IPS-18c (cell line): Measurements from ENCODE around the gene PABPN1.
"Not testable (repeated sequence)": the region's sequence is repeated elsewhere in the genome, so short reads cannot be mapped to it uniquely, and the experiment has no call there.

ENCODE experiments used
- H3K4me3 ChIP-seq: 2 replicates; pipeline ENCODE4 v1.7.0; 2013; ENCODE audit warnings: low read depth, mild to moderate bottlenecking, low read length, moderate library complexity; ENCODE audit not compliant: insufficient read depth
- H3K9me3 ChIP-seq: one replicate; pipeline ENCODE4 v1.6.1; 2013; ENCODE audit warnings: mild to moderate bottlenecking, low read length, moderate library complexity; ENCODE audit not compliant: control insufficient read depth, insufficient read depth

PABPN1 gene

DNA sequence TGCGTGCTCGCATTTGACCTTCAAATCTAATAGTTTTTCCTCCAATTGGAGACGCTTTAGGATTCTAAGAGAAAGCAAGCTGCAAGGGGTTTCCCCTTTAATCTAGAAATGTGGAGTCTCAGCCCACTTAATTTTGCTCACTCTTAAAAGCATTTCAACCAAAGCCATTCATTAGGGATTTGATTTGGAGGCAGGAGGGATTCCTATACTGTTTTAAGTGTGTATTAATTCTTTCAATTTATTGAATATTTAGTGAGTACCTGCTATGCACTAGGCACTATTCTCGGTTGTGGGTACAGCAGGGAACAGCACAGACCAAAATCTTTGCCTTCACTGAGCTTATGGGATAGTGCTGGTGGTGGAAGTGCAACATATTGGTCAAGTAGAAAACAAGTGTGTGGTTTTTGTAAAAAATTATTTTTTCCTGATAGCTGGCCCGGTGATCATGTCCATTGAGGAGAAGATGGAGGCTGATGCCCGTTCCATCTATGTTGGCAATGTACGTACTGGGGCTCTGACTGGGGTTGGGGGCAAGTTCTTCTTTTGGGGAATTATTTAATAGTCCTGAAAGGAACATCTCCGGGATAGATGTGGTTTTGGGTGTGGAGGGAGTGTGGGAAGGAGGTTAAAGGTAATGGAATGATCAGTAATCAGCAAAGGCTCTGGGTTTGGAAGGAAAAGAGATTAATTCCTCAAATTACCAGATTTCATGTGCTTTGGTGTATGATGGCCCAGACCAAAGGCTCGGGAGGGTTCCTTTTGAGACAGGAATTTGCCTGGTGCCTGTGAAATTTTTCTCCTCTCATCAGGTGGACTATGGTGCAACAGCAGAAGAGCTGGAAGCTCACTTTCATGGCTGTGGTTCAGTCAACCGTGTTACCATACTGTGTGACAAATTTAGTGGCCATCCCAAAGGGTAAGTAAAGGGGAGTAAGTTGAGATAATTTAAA, 1.6 kb downstream of the PABPN1 start:
- no peaks in the 10 kb centered on the region for H3K9me3 ChIP-seq
- peak overlapping the region; percentile 94 for H3K4me3 ChIP-seq

DNA sequence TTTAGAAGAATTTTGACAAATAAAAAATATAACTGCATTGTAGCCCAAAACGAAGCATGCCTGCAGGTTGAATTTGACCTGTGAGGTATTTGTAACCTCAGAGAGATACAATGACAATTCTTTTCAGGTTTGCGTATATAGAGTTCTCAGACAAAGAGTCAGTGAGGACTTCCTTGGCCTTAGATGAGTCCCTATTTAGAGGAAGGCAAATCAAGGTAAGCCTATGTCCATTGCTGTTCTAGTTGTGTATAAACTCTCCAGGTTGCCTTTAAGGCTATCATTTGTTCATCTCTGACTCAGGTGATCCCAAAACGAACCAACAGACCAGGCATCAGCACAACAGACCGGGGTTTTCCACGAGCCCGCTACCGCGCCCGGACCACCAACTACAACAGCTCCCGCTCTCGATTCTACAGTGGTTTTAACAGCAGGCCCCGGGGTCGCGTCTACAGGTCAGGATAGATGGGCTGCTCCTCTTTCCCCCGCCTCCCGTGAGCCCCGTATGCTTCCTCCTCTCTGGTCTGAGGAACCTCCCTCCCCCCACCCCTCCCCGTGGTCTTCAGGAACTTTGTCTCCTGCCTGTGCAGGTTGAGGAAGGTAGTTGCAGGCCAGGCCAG, 2.7 kb downstream of the PABPN1 start:
- Histone ChIP-seq H3K4me3 (no peak overlapping the region), H3K9me3 (no peaks in the 10 kb centered on the region)

DNA sequence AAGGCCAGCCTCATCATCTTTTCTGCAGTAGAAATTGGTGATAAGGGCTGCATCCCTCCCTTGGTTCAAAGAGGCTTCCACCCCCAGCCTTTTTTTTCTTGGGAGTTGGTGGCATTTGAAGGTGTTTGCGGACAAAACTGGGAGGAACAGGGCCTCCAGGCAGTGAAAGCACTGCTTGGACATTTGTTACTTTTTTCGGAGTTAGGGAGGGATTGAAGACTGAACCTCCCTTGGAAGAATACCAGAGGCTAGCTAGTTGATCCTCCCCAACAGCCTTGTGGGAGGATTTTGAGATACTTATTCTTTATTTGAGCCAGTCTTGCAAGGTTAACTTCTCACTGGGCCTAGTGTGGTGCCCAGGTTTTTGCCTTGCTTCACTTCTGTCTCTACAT, 3.2 kb downstream of the PABPN1 start:
- no peak overlapping the region for H3K4me3 ChIP-seq
- H3K9me3 ChIP-seq: no peaks in the 10 kb centered on the region

DNA sequence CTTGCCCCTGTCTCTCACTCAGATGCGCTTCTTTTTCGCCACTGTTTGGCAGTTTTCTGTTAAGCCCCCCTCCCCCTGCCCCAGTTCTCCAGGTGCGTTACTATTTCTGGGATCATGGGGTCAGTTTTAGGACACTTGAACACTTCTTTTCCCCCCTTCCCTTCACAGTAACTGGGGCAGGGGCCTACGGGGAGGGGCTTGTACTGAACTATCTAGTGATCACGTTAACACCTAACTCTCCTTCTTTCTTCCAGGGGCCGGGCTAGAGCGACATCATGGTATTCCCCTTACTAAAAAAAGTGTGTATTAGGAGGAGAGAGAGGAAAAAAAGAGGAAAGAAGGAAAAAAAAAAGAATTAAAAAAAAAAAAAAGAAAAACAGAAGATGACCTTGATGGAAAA, 3.7 kb downstream of the PABPN1 start:
- Histone ChIP-seq H3K4me3 (no peak overlapping the region), H3K9me3 (no peaks in the 10 kb centered on the region)

DNA sequence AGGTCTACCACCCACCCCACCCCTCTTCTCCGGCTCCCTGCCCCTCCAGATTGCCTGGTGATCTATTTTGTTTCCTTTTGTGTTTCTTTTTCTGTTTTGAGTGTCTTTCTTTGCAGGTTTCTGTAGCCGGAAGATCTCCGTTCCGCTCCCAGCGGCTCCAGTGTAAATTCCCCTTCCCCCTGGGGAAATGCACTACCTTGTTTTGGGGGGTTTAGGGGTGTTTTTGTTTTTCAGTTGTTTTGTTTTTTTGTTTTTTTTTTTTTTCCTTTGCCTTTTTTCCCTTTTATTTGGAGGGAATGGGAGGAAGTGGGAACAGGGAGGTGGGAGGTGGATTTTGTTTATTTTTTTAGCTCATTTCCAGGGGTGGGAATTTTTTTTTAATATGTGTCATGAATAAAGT, 4.5 kb downstream of the PABPN1 start:
- not testable (repeated sequence) for H3K9me3 ChIP-seq, H3K4me3 ChIP-seq

DNA sequence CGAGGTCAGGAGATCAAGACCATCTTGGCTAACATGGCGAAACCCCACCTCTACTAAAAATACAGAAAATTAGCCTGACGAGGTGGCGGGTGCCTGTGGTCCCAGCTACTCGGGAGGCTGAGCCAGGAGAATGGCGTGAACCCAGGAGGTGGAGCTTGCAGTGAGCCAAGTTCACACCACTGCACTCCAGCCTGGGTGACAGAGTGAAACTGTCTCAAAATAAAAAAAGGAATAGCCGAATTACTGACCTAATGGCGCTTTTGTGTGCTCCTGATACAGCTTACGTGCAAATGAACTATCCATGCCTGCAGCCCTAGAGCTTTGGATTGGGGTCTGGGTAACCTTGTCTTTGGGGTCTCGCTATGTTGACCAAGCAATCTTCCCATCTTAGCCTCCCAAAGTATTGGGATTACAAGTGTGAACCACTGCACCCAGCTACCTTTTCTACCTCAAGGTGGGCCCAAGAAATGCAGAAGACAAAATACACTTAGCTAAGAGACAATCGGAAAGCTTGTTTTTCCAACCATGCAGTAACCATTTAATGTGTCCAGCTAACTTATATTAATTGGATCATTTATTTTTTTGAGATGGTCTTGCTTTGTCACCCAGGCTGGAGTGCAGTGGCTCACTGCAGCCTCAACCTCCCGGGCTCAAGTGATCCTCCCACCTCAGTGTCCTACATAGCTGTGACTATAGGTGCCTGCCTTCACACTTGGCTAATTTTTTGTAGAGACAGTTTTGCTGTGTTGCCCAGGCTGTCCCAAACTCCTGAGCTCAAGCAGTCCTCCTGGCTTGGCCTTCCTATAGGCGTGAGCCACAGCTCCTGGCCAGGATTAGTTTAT, 5.5 kb downstream of the PABPN1 start:
- Histone ChIP-seq H3K9me3 (no peaks in the 10 kb centered on the region), H3K4me3 (no peak overlapping the region)

DNA sequence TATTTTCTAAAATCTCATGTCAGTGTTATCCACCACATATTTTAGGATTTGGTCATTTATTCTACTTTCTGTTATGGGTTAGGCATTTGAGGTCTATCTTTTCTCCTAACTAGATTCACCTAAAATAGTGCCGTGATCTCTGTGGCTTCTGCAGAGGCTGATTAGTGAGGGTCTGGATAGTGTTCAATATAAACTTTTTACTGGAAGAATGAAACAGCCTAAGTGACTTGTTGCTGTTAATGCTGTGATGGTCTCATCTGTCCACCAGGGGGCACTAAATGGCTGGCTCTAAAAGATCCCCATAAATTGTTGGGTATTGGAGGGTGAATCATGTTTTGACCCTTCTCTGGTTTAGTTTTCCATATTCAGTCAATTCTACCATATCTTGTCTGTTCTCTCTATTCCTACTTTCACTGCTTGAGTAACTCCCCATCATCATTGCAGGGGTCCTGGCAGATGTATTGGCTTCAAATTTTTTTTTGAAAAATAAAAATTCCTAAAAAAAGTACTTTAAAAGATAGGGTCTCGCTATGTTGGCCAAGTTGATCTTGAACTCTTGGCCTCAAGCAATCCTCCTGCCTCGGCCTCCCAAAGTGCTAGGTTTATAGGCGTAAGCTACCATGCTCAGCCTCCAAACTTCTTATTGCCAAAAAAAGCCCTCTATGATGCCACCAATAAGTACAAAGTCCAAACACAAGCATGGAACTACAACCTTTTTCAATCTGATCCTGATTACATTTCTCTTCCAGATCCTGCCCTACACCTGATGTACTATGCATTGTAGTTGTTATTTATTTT, 6.9 kb downstream of the PABPN1 start:
- Histone ChIP-seq H3K4me3 (no peak overlapping the region), H3K9me3 (no peaks in the 10 kb centered on the region)

DNA sequence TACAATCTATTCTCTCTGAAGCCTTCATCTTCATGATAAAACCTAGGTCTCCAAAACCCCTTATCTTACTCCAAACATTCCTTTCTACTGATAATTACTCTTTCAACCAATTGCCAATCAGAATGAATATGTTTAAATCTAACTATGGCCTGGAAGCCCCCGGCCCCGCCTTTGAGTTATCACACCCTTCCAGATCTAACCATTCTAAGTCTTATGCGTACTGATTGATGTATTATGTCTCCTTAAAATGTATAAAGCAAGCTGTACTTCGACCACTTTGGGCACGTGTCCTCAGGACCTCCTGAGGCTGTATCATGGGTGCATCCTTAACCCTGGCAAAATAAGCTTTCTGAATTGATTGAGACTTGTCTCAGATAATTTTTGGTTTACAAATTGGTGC, 14.4 kb downstream of the PABPN1 start:
- Histone ChIP-seq H3K4me3 (no peak overlapping the region), H3K9me3 (no peaks in the 10 kb centered on the region)

DNA sequence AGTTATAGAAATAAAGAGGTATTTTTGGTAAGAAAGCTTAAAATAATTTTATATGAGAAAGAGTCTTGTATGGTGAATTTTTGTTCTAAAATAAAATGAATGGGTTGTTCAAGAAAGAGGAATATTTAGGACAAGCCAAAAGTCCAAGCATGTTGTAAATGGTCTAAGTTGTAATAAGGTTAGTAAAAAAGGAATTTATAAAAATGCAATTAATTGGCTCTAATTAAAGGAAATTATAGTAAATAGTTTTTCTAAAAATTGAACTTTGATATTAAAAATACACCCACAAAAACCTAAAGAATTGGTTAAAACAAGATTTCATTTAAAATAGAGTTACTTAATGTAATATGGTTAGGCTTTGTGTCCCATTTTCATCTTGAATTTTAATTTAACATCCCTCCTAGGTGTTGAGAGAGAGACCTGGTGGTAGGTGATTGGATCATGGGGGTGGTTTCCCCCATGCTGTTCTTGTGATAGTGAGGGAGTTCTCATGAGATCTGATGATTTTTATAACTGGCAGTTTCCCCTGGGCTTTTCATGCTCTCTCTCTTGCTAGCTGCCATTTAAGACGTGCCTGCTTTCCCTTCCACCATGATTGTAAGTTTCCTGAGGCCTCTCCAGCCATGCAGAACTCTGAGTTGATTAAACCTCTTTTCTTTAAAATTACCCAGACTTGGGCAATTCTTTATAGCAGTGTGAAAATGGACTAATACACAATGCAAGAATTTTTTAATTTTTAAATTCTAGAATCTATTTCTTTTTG, 18.4 kb downstream of the PABPN1 start:
- Histone ChIP-seq H3K9me3 (no peaks in the 10 kb centered on the region), H3K4me3 (no peak overlapping the region)

DNA sequence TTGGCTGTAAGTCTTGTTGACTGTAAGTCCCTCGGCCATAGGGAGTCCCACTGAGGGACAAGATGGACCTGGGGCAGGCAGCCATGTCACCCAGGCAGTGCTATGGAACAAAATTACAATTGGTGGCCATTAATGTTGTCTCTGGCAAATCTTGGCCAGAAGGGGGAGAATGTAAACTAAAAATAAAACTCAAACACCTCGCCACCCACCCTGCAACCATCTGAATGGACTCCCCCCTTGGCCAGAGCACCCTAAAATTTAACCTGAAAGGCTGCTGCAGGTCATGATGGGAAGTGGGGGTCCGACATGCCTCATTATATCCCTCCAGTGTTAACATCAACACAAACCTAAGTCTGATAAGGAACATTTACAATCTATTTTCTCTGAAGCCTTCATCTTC, 23.2 kb downstream of the PABPN1 start:
- no peak overlapping the region for H3K4me3 ChIP-seq
- H3K9me3 ChIP-seq: no peaks in the 10 kb centered on the region

DNA sequence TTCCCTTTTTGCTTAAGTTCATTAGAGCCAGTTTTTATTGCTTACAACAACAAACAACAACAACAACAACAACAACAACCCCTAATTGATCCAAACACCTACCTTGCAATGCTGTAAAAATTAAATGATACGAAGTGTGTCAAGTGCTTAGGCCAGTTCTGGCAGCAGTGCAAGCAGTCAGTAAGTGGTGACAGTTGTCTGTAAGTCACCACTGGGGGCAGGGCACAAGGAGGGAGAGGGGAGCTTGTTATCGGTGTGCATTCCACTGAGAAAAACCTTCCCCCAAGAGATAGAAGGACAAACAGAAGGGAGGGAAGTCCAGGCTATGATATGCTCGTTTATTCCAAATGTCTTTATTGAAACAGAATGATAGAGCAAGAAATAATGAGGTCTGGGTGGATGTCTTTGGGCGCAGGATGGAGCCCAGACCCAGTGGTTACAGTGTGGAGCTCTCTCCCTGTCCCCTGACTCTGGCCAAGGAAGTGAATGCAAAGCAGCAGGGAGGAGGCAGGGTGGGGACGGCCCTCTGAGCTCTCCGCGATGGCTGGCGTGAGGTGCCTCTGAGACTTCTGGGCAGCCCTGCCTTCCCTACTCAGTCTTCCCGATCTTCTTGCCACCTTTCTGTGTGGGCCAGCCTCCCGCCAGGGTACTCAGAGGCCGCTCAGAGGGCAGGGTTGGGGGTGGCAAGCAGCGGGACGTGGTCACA, 24.9 kb downstream of the PABPN1 start:
- Histone ChIP-seq H3K4me3 (no peak overlapping the region), H3K9me3 (no peaks in the 10 kb centered on the region)

DNA sequence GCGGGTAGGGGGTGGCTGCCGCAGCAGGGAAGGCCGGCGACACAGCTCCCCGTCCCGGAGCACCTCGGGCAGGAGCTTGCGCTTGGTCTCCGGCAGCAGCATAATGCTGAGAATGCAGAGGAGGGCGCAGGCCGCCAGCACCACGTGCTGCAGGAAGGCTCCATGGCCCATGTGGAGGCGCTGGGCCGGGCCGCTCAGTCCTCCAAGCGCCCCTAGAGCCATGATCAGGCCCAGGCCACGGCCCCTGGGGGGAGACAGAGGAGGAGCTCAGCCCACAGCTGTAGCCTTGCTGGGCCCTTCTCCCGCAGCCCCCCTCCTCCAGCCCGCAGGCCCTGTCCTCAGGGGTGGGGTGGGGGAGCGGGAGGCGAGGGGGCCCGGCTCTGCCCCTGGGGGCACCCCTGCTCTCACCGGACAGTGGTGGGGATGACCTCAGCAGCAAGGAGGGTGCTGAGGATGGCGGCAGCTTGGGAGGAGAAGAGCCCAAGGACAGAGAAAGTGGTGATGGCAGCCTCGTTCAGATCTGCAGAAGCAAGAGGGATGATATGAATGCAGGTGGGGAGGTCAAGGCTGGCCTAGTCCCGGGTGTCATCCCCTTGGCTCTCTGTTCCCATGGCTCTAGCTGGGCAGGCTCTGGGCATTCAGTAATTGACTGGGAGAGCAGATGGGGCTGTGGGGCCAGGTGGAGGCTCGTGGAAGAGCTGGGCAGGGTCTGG, 25.6 kb downstream of the PABPN1 start:
- H3K4me3 ChIP-seq: no peak overlapping the region
- no peaks in the 10 kb centered on the region for H3K9me3 ChIP-seq

DNA sequence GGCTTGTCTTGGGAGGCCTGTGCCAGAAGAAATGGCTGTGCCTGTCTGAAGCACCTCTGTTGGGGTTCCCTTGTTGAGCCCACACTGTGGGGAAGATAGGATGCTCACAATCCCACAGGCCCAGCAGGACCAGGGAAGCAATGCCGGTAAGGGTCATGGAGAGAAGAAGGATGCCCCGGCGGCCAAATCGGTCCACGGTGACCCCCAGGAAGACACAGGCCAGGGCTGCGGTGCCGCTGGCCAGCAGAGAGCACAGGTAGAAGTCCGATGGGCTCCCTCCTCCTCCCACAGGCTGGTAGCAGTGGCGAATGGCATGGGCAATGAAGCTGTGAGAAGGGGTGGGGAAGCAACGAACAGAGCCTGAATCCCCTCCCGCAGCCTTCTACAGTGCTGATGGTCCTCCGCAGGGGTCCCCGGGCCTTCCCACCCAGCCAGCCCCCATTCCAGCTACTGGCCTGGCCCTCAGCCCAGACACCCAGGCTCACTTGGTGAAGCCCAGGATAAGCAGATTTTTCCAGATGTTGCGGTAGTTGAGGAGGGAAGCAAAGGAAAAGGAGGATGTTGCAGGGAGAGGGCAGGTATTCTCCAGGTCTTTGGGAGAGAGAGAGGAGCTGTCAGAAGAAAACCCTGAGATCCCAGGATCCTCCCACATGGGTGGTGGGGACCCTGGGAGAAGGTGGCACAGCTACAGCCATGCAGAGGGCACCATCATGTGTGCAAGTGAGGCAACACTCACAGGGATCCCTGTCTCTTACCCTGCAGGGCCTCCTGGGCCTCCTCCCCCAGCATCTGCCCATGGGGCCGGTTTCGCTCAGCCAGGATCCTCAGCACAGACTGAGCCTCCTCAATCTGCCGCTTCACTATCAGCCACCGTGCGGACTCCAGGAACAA, 26.4 kb downstream of the PABPN1 start:
- H3K4me3 ChIP-seq: no peak overlapping the region
- H3K9me3 ChIP-seq: no peaks in the 10 kb centered on the region

DNA sequence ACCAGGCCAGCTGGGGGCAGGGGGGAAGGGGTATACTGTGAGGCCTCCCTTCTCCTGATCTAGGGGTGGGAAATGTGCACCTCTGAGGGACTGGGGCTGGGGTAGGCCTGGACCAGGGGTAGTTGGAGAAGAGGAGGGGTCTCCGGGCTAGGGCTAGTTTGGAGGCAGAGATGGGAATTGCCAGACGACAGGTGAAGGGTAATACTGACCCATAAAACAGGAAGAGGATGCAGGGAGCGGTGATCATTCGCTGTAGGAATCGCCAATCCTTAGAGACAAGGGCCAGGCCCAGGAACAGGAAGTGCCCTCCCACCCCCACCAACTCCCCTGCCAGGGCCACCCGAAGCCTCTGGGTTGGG, 27.0 kb downstream of the PABPN1 start:
- Histone ChIP-seq H3K9me3 (no peaks in the 10 kb centered on the region), H3K4me3 (no peak overlapping the region)
